22Rv1 (cell line): ENCODE measurements around the gene KLHL8.

ENCODE experiments used
- H3K27ac ChIP-seq: fragments of 450-650 bp; 2 replicates; pipeline ENCODE4 v1.5.1; 2017
- CTCF ChIP-seq: fragments of 450-650 bp; IDR thresholded peaks from 2 replicates; pipeline ENCODE4 v1.5.1; 2017; ENCODE audit warnings: mild to moderate bottlenecking
- ZFX ChIP-seq: fragments of 450-650 bp; IDR thresholded peaks from 2 replicates; pipeline ENCODE4 v1.6.1; 2017; ENCODE audit warnings: antibody characterized with exemption, borderline replicate concordance

KLHL8 gene

GRCh38 chr4:87216469-87216868 is 3.9 kb downstream of the KLHL8 start:
- no peak overlapping the region for H3K27ac ChIP-seq
- TF ChIP-seq CTCF = no peak
- no peak for TF ChIP-seq ZFX

GRCh38 chr4:87213421-87214075 is 6.9 kb downstream of the KLHL8 start:
- peak overlapping the region; percentile 19; the same call in 1 of the 2 replicates for H3K27ac ChIP-seq

GRCh38 chr4:87211249-87211952 is 9.0 kb downstream of the KLHL8 start:
- H3K27ac ChIP-seq = no peak overlapping the region
- TF ChIP-seq ZFX (no peak), CTCF (no peak)

More at GRCh38 chr4:87213421-87214075, 6.9 kb downstream of the KLHL8 start:
- TF ChIP-seq ZFX (no peak), CTCF (no peak)

- TF ChIP-seq CTCF = no peak
- no peak for TF ChIP-seq ZFX
- H3K27ac ChIP-seq = no peak overlapping the region
Observed at GRCh38 chr4:87209696-87210095, 10.7 kb downstream of the KLHL8 start.

GRCh38 chr4:87209182-87209581 is 11.2 kb downstream of the KLHL8 start:
- no peak for TF ChIP-seq CTCF
- TF ChIP-seq ZFX = no peak
- H3K27ac ChIP-seq = no peak overlapping the region

GRCh38 chr4:87204559-87204958 is 15.9 kb downstream of the KLHL8 start:
- H3K27ac ChIP-seq = no peak overlapping the region
- TF ChIP-seq ZFX (no peak), CTCF (no peak)

- TF ChIP-seq CTCF = no peak
- no peak for TF ChIP-seq ZFX
Observed at GRCh38 chr4:87196927-87197326, 23.5 kb downstream of the KLHL8 start.

More at GRCh38 chr4:87196927-87197326, 23.5 kb downstream of the KLHL8 start:
- H3K27ac ChIP-seq = no peak overlapping the region
